Gastrocnemius medialis (tissue), 4 donors: ENCODE measurements around the gene SPATA46.

Source experiments
- POLR2A ChIP-seq, 2 donors: fragments of 450-650 bp; IDR thresholded peaks; one replicate each; pipeline ENCODE4 v1.6.1; 2017; ENCODE audit warnings: antibody characterized with exemption in 2 of 2, mild to moderate bottlenecking in 2 of 2, moderate library complexity in 2 of 2
- TF ChIP-seq, protein P1 (sequence below), 5 experiments: fragments of 450-650 bp in 3 of 5; fragments of 200-600 bp in 2 of 5; sonication (generic) in 2 of 5; IDR thresholded peaks in 4 of 5; conservative IDR thresholded peaks in 1 of 5; 1 replicate in 4 of 5; 2 replicates in 1 of 5; pipeline ENCODE4 v1.5.1; 2016 to 2019; ENCODE audit warnings: antibody characterized with exemption in 5 of 5, mild to moderate bottlenecking in 3 of 5, moderate library complexity in 3 of 5

DNA sequence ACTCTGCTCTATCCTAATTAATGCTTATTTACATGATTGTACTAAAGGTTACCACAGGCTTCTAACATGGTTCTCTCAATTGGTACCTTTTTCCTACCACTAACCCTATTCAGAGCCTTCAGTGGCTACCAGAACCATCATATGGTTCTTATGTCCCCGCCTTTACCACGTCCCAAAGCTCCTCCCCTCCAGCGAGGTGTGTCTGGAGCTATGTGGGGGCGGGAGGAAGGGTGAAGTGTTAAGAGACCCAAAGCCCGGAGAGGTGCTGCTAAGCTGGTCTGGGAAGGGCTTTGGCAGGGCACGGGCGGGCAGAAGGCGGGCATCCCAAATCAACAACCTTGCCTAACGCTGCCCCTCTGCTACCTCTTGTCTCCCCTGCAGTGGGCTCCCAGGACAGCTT lies 10.0 kb downstream of the SPATA46 start:
- TF ChIP-seq, protein P1, sequence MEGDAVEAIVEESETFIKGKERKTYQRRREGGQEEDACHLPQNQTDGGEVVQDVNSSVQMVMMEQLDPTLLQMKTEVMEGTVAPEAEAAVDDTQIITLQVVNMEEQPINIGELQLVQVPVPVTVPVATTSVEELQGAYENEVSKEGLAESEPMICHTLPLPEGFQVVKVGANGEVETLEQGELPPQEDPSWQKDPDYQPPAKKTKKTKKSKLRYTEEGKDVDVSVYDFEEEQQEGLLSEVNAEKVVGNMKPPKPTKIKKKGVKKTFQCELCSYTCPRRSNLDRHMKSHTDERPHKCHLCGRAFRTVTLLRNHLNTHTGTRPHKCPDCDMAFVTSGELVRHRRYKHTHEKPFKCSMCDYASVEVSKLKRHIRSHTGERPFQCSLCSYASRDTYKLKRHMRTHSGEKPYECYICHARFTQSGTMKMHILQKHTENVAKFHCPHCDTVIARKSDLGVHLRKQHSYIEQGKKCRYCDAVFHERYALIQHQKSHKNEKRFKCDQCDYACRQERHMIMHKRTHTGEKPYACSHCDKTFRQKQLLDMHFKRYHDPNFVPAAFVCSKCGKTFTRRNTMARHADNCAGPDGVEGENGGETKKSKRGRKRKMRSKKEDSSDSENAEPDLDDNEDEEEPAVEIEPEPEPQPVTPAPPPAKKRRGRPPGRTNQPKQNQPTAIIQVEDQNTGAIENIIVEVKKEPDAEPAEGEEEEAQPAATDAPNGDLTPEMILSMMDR (IDR thresholded peaks at IDR 0.05 in 4 of 5, conservative IDR thresholded peaks at IDR 0.05 in 1 of 5): no peak
- TF ChIP-seq POLR2A (IDR thresholded peaks at IDR 0.05): no peak
